ENCODE results near the gene PANK4.

DNA sequence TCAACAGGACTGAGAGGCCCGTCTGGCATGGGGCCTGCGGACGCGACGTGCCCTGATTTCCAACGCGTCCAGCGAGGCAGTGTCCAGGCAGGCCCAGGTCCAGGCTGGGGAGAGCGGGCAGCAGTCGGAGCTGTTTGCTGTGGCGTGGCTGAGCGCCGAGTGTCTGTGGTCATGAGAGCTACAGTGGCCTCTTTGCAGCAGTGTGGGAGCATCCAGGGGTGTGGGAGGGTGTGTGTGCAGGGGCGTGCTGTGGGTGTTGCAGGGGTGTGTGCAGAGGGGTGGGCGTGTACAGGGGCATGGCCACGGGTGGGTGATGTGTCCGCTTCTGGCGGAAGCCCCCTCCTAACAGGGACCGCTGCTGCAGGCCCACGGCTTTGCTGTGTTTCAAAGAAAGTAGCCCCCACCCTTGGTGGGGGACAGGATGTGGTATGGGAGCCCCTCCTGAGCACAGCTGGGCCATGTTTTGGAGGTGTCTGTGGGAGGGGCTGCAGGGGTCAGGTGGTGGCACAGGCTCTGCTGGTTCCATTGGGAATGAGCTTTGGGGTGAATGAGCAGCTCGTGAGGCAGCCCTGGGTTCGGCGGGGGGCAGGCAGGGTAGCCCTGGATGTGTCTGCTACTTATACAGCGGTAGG, 32.6 kb downstream of the PANK4 start:
- no peak for TF ChIP-seq LARP7 (IDR thresholded peaks at IDR 0.05)
- no peak for TF ChIP-seq POLR2AphosphoS2 (IDR thresholded peaks at IDR 0.05; ENCODE audit: low read depth, low read length)
- TF ChIP-seq STAT1 (conservative IDR thresholded peaks at IDR 0.05), result no peak
- no peak for TF ChIP-seq POLR2A (IDR thresholded peaks at IDR 0.05; ENCODE audit: low read depth, low read length)
- TF ChIP-seq EZH2 (IDR thresholded peaks at IDR 0.05; ENCODE audit: borderline replicate concordance, control insufficient read depth, low read depth, low read length), result no peak
- TF ChIP-seq ZNF217 (IDR thresholded peaks at IDR 0.05), result no peak
- TF ChIP-seq, protein P1, sequence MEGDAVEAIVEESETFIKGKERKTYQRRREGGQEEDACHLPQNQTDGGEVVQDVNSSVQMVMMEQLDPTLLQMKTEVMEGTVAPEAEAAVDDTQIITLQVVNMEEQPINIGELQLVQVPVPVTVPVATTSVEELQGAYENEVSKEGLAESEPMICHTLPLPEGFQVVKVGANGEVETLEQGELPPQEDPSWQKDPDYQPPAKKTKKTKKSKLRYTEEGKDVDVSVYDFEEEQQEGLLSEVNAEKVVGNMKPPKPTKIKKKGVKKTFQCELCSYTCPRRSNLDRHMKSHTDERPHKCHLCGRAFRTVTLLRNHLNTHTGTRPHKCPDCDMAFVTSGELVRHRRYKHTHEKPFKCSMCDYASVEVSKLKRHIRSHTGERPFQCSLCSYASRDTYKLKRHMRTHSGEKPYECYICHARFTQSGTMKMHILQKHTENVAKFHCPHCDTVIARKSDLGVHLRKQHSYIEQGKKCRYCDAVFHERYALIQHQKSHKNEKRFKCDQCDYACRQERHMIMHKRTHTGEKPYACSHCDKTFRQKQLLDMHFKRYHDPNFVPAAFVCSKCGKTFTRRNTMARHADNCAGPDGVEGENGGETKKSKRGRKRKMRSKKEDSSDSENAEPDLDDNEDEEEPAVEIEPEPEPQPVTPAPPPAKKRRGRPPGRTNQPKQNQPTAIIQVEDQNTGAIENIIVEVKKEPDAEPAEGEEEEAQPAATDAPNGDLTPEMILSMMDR (IDR thresholded peaks at IDR 0.05 in 2 of 3, conservative IDR thresholded peaks at IDR 0.05 in 1 of 3; ENCODE audit: control insufficient read depth in 2 of 3, extremely low read depth in 1 of 3, insufficient read depth in 1 of 3, low read depth in 3 of 3, low read length in 3 of 3), result no peak
- TF ChIP-seq, protein P2, sequence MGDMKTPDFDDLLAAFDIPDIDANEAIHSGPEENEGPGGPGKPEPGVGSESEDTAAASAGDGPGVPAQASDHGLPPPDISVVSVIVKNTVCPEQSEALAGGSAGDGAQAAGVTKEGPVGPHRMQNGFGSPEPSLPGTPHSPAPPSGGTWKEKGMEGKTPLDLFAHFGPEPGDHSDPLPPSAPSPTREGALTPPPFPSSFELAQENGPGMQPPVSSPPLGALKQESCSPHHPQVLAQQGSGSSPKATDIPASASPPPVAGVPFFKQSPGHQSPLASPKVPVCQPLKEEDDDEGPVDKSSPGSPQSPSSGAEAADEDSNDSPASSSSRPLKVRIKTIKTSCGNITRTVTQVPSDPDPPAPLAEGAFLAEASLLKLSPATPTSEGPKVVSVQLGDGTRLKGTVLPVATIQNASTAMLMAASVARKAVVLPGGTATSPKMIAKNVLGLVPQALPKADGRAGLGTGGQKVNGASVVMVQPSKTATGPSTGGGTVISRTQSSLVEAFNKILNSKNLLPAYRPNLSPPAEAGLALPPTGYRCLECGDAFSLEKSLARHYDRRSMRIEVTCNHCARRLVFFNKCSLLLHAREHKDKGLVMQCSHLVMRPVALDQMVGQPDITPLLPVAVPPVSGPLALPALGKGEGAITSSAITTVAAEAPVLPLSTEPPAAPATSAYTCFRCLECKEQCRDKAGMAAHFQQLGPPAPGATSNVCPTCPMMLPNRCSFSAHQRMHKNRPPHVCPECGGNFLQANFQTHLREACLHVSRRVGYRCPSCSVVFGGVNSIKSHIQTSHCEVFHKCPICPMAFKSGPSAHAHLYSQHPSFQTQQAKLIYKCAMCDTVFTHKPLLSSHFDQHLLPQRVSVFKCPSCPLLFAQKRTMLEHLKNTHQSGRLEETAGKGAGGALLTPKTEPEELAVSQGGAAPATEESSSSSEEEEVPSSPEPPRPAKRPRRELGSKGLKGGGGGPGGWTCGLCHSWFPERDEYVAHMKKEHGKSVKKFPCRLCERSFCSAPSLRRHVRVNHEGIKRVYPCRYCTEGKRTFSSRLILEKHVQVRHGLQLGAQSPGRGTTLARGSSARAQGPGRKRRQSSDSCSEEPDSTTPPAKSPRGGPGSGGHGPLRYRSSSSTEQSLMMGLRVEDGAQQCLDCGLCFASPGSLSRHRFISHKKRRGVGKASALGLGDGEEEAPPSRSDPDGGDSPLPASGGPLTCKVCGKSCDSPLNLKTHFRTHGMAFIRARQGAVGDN (IDR thresholded peaks at IDR 0.05), result no peak
- TF ChIP-seq, protein P3, sequence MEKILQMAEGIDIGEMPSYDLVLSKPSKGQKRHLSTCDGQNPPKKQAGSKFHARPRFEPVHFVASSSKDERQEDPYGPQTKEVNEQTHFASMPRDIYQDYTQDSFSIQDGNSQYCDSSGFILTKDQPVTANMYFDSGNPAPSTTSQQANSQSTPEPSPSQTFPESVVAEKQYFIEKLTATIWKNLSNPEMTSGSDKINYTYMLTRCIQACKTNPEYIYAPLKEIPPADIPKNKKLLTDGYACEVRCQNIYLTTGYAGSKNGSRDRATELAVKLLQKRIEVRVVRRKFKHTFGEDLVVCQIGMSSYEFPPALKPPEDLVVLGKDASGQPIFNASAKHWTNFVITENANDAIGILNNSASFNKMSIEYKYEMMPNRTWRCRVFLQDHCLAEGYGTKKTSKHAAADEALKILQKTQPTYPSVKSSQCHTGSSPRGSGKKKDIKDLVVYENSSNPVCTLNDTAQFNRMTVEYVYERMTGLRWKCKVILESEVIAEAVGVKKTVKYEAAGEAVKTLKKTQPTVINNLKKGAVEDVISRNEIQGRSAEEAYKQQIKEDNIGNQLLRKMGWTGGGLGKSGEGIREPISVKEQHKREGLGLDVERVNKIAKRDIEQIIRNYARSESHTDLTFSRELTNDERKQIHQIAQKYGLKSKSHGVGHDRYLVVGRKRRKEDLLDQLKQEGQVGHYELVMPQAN (conservative IDR thresholded peaks at IDR 0.05), result no peak
- TF ChIP-seq ZNF24 (IDR thresholded peaks at IDR 0.05), result no peak
- TF ChIP-seq YY1 (IDR thresholded peaks at IDR 0.05; ENCODE audit: low read depth, low read length), result no peak

Measured in GM12878 (cell line).